Right lung (tissue), 10 donors: ENCODE measurements around the gene FAM171A2. TPM values are rescaled to one million over a fixed set of nuclear protein-coding genes. Genes with fewer than 3 reads are reported as not detected.
"Not testable (repeated sequence)": the region's sequence is repeated elsewhere in the genome, so short reads cannot be mapped to it uniquely, and the experiment has no call there.

Experiments
- DNase-seq, 2 donors: peaks; one replicate each; pipeline ENCODE4 v3.0.0-alpha.2; 2013
- long read RNA-seq, 8 donors: transcript quantifications; one replicate each; lab custom pipeline, GENCODE V29; 2026
- polyA plus RNA-seq, 5 donors: library from polyadenylated mRNA; unstranded; fragments of 120-200 nt; gene quantifications; one replicate each; pipeline versions ENCODE4 v1.2.1 to v1.2.3, GENCODE V29; 2013; ENCODE audit warnings: inconsistent platforms in 1 of 5, low replicate concordance in 1 of 5; ENCODE audit not compliant: insufficient read length in 5 of 5, insufficient read depth in 1 of 5

FAM171A2 gene
- 10 to 100 TPM; 20.9 to 43.1 (median 29.5) TPM for polyA plus RNA-seq
- long read RNA-seq, donor 1, transcript FAM171A2-201 (8 exons, 3,160 nt): major isoform, 18 of 30 reads
- long read RNA-seq, donor 1, partial matches to known transcripts: 11 of 30 reads
- long read RNA-seq, donor 1, other reads (novel, unspliced or antisense): 0 of 30 reads
- long read RNA-seq, donor 2, transcript FAM171A2-201 (8 exons, 3,160 nt): major isoform, 16 of 21 reads
- long read RNA-seq, donor 2, partial matches to known transcripts: 5 of 21 reads
- long read RNA-seq, donor 2, other reads (novel, unspliced or antisense): 0 of 21 reads
- long read RNA-seq, donor 3, transcript FAM171A2-201 (8 exons, 3,160 nt): major isoform, 9 of 9 reads
- long read RNA-seq, donor 3, partial matches to known transcripts: 0 of 9 reads
- long read RNA-seq, donor 3, other reads (novel, unspliced or antisense): 0 of 9 reads
- long read RNA-seq, donor 4, transcript FAM171A2-201 (8 exons, 3,160 nt): major isoform, 7 of 7 reads
- long read RNA-seq, donor 4, partial matches to known transcripts: 0 of 7 reads
- long read RNA-seq, donor 4, other reads (novel, unspliced or antisense): 0 of 7 reads
- long read RNA-seq, donor 5, transcript FAM171A2-201 (8 exons, 3,160 nt): major isoform, 21 of 30 reads
- long read RNA-seq, donor 5, partial matches to known transcripts: 9 of 30 reads
- long read RNA-seq, donor 5, other reads (novel, unspliced or antisense): 0 of 30 reads
- long read RNA-seq, donor 6, transcript FAM171A2-201 (8 exons, 3,160 nt): major isoform, 25 of 26 reads
- long read RNA-seq, donor 6, partial matches to known transcripts: 0 of 26 reads
- long read RNA-seq, donor 6, other reads (novel, unspliced or antisense): 0 of 26 reads
- long read RNA-seq, donor 7, transcript FAM171A2-201 (8 exons, 3,160 nt): major isoform, 26 of 26 reads
- long read RNA-seq, donor 7, partial matches to known transcripts: 0 of 26 reads
- long read RNA-seq, donor 7, other reads (novel, unspliced or antisense): 0 of 26 reads
- long read RNA-seq, donor 8, transcript FAM171A2-201 (8 exons, 3,160 nt): major isoform, 14 of 14 reads
- long read RNA-seq, donor 8, partial matches to known transcripts: 0 of 14 reads
- long read RNA-seq, donor 8, other reads (novel, unspliced or antisense): 0 of 14 reads

GRCh38 chr17:44363613-44364159 is at the start of gene FAM171A2:
TSS of gene FAM171A2 (minus strand) at chr17:44363853. CDS start at chr17:44363714, 139 bp downstream.
- DNase-seq: peak; percentile 65 to 66

DNA sequence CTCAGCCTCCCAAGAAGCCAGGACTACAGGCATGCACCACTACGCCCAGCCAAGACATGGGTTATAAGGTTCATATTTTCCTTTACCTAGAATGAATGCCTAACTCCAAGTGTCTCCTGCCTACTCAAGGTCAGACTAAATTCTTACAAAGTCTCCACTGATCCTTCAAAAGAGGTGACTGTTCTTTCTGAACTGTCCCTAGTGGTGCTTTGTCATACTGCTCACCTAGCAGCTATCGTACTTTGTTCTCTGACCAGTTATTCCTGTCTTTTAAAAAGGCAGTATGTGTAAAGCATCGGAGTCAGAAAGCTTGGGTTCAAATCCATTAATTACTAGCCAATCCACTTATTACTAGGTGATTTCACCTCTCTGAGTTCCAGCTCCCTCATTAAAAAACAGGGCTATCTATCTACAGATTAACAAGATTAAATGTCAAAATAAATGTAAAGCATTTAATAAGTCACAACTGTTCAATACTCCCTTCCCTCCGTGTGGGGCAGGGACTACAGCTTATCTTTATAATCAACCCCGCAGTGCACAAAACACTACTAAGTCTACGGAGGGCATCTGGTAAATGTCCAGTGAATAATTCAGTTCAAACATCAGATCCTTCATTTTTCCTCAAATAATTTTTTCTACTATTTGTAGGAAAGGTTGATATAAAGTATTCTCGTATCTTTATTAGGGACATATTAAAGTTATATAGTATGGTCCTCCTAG is 45.8 kb upstream of the FAM171A2 start:
- DNase-seq: no peak

- no peak for DNase-seq
These were observed 45.1 kb upstream of the FAM171A2 start for GRCh38 chr17:44408786-44409185.

GRCh38 chr17:44402564-44403172 is 39.0 kb upstream of the FAM171A2 start:
- DNase-seq: no peak

GRCh38 chr17:44400226-44400847 is 36.7 kb upstream of the FAM171A2 start:
- no peak for DNase-seq

DNA sequence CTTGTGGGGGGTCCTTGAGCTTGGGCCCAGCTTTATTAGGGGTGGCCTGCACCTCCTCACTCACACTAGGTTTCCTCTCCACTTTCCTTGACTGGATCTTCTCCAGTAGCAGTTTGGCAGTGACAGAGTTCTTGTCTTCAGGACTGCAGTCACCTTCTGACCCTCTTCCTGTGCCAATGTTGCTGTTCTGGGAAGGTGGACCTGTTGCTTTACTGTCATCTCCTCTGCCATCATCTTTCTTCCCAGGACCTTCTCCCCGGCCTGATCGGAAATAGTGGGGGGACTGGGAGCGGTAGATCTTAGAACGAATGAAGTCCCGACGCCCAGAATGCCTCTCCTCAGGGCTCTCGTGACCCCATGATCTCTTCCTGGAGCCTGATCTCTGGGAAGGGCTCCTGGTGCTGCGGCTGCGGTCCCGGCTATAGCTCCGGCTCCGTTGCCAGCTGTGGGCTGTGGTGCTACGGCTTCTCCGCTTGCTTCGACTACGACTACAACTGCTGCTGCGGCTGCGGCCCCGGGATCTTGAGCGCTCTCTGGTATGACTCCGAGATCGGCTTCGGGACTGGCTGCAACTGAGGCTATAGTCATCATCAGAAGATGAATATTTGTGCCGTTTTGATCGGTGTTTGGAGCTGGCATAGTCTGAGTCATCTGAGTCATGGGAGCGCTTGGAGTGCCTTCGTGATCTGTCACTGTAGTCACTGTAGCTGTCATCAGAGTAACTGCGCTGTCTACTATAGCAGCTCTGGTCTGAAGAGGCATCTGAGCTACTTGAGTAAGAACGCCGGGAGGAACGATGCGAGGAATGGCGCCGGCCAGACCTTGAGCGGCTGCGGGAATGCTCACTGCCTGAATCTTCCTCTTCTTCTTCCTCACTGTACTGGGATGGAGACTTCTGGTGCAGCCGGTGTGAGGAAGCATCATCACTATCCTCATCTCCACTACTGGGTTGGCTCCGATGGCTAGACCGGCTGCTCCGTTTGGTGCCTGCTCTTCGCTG is 35.3 kb upstream of the FAM171A2 start:
- no peak for DNase-seq

DNA sequence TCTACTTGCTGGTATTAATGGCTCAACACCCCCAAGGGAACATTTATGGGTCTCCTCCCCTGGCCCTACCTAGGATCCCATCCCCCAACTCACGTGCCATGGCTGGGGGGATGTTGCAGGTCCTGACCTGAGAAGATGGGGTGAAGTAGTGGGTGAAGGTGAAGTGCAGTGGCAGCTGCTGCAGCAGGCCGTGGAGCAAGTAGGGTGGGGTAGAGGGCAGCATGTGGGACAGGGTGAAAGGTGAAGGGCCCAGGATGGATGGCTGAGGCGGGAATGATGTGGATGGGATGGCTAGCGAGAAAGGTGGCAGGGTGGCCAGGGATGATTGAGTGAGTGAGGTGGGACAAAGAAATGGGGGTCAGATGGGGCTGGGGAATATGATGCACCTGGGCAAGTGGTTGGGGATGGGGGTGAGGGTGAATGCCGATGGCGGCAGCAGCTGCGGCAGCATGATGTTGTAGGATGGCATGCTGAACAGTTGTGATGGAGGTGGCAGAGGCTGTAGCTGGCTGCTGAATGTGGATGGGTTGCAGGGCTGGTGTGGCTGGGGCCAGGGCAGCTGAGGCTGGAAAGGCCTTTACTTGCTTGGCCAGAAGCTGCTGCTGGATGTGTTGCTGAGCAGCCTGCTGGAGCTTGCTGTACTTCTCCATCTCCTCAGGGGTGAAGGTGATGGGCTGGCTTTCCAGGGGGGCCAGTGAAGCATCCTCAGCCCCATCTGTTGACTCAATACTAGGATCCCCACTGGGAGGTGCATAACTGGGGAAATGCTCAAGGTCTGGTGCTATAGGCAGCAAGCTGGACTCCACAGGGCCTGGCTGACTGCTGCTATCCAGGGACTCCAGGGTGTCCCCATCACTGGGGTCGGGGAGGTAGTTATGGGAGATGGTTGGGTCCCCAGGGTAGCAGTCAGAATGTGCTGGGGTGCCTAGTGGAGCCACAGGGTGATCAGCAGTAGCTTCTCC is 34.1 kb upstream of the FAM171A2 start:
- DNase-seq: no peak

GRCh38 chr17:44396946-44397345 is 33.3 kb upstream of the FAM171A2 start:
- DNase-seq: no peak

GRCh38 chr17:44394833-44395232 is 31.2 kb upstream of the FAM171A2 start:
- DNase-seq: no peak

DNA sequence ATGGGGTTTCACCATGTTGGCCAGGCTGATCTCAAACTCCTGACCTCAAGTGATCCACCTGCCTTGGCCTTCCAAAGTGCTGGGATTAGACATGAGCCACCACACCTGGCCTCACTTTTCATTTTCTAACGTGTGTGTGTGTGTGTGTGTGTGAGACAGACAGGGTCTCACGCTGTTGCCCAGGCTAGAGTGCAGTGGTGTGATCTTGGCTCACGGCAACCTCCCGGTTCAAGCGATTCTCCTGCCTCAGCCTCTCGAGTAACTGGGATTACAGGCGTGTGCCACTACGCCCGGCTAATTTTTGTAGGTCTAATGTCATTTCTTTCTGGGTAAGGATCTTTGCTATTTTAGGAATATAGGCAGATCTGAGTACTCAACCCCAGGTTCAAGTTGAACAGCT is 30.5 kb upstream of the FAM171A2 start:
- not testable (repeated sequence) for DNase-seq

DNA sequence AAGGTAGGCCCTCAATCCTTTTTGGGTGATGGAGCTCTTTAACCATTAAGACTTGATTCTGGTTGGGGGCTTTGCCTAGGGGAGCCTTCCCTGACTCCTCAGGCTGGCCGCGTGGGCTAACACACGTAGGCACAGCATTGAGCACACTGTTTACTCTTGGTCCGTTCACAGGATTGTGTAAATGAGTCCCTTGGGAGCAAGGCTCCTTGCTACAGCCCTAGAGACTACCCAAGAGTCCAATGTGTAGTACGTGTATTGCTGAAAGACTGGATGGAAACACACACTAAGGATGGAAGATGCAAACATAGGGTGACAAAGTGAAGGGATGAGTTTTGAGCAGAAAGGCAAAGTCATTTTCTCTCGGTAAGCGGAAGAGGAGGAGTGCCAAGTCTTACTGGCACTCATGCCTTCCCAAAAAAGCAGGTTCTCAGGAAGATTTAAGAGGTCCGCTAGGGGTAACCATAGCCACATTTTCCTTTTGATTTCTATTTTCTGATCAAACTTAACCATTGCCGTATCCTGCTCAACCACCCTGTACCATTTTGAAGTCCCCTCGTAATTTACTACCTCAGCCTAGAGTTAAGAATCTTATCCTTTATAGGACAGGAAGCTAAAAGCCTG is 26.7 kb upstream of the FAM171A2 start:
- DNase-seq: no peak

DNA sequence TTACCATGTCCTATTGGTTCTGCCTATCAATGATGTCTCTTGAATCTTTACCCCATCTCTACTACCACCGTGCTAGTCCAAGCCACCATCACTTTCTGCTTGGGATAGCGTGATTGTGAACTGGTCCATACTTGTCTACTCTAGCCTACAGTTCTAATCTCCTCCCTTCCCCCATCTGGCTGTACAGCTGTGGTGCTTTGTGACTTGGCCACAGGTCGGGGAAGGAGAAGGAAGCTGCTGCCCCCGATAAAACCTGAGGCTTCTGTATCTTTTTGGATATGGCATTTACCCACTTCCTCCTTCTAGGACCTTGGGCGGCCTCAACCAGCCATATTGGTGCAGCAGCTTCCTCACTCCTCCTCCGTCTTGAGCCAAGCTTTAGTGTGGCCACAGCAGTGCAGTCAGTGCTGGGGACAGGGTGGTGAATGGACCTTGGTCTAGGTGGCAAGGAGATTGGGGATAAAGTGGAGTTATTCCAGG is 26.1 kb upstream of the FAM171A2 start:
- no peak for DNase-seq

DNA sequence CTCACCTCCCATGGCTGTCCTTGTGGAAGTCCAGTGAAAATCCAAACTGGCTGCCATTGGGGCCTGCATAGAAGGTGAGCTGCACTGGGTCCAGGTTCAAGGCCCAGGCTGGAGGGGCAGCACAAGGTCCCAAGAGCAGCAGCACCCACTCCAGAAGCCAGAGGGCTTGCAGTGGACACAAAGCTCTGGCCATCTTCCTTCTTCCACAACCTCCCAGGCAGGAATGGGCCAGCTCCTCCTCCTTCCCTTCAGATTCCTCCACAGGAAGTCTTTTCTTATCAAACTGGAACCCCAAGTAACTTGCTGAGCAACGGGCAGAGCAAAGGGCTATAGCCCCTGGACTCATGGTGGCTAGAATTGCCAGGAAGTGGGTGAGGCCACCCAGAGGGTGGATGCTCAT is 25.6 kb upstream of the FAM171A2 start, which contains the start of gene ITGA2B:
Gene ITGA2B (minus strand): TSS at position 369 of the 400 bp plus-strand sequence. CDS start 176 bp downstream, at position 193.
- DNase-seq: no peak

- no peak for DNase-seq
These were observed 24.2 kb upstream of the FAM171A2 start for GRCh38 chr17:44387804-44388203.

DNA sequence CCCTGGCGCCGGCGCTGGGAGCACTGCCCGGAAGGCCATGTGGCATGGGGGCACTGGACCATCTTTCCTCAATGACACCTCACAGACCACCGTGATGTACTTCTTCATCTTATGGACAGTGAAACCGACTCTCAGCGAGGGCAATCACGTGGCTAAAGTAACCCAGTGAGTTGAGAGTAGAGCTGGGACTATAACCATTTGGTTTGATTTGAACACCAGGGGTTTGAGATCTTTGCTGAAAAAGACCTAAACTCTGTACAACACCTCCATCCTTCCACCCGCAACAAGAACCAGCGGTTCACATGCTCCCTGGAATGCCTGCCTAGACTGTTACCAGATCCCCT is 22.5 kb upstream of the FAM171A2 start:
- no peak for DNase-seq

DNA sequence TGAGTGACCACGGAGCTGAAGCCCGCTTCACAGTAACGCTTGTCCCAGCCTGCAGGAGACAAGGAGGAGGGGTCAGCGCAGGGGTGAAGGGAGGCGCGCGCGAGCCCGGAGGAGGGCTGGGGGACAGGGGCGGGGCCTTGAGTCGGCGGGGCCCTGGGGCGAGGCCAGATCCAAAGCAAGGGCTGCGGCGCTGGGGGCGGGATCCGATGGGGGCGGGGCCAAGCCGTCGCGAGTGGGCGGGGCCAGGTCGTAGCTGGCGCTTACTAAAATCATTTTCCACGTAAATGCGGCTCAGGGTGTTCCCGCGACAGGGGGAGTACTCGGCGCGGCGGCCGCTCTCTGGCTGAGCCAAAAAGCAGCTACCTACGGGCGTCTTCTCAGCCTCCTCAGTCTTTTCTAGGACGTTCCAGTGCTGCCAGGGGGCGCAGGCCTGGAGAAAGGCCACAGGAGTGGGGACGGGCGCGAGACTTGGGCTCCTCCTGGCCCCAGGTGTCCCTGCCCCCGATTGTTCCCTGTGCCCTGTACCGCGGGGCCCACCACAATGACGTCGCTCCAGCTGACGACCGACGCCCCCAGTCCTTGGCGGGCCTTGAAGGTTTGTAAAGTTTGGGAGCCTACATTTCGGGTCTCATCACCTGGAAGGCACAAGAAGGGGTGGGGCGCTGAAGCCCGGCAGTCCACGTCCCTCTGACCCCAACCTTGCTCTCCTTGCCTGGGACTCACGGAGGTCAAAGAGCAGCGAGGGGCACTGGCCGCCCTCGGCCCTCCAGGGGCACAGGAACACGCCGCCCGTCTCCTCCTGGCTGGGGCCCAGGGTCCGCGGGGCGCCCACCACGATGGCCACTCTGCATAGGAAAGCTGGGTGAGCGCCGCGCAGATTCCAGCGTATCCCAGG is 21.9 kb upstream of the FAM171A2 start:
- DNase-seq: peak; percentile 78 to 80
